GM21360 (cell line): Measurements from ENCODE around the gene HDAC6.
A peak's percentile ranks its signal among the peaks of the same experiment; 100 is the strongest.
"Not testable (repeated sequence)": the region's sequence is repeated elsewhere in the genome, so short reads cannot be mapped to it uniquely, and the experiment has no call there.

Experiments
- ATAC-seq: cut with Tn5 transposase; IDR thresholded peaks from one replicate; pipeline ENCODE4 v1.9.1; 2021; ENCODE audit warnings: mild to moderate bottlenecking, moderate library complexity; ENCODE audit not compliant: unreplicated experiment

HDAC6 gene

GRCh38 chrX:48789366-48790220 lies 12.3 kb upstream of the HDAC6 start:
- ATAC-seq, result no peak

DNA sequence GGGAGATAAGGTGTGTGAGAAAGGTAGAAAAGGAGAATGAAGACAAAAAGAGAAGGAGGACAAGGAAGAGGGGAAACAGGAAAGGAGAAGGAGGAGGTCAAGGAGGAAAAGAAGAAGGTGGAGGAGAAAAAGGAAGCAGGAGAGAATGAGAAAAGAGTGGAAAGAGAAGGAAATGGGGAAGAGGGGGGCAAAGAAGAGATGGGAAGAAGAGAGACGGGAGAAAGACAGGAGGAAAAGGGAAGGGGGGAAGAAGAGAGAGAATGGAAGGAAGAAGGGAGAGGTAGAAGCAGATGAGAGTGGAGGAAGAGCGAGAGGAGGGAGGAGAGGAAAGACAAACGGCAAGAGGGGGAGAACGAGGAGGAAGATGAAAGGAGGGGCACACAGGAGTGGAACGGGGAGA lies 11.4 kb upstream of the HDAC6 start:
- no peak for ATAC-seq

DNA sequence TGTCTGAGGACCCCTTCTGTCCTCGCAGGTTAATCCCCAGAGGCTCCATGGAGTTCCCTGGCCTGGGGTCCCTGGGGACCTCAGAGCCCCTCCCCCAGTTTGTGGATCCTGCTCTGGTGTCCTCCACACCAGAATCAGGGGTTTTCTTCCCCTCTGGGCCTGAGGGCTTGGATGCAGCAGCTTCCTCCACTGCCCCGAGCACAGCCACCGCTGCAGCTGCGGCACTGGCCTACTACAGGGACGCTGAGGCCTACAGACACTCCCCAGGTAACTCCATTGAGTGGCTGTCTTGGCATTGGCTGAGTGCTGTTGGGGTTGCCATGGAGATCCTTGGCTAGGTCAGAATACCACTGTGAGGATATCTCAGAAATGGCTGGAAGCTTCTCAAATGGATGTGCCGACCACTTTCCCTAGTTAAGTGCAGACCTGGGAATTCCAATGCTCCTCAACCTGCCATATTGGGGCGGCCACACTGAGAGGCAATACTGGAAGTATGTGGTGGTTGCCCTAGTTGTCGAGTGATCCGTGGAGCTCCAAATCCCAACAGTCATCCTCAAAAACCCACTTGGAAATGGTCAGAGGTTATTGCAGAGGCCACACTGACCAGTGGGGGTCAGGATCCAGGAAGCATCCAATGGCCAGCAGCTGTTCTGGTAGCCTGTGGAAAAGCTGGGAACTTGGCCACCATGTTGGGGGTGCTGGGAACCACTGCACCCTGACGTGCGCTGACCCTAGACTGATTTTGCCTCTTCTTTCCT lies 10.6 kb upstream of the HDAC6 start:
- no peak for ATAC-seq

GRCh38 chrX:48792219-48792618 lies 9.6 kb upstream of the HDAC6 start:
- ATAC-seq, result no peak

DNA sequence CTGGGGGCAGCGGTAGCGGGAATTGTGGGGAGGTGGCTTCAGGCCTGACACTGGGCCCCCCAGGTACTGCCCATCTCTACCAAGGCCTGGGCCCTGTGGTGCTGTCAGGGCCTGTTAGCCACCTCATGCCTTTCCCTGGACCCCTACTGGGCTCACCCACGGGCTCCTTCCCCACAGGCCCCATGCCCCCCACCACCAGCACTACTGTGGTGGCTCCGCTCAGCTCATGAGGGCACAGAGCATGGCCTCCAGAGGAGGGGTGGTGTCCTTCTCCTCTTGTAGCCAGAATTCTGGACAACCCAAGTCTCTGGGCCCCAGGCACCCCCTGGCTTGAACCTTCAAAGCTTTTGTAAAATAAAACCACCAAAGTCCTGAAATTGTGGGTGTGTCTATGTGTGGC lies 7.9 kb upstream of the HDAC6 start:
- no peak for ATAC-seq

GRCh38 chrX:48794340-48794910 lies 7.4 kb upstream of the HDAC6 start:
- no peak for ATAC-seq

DNA sequence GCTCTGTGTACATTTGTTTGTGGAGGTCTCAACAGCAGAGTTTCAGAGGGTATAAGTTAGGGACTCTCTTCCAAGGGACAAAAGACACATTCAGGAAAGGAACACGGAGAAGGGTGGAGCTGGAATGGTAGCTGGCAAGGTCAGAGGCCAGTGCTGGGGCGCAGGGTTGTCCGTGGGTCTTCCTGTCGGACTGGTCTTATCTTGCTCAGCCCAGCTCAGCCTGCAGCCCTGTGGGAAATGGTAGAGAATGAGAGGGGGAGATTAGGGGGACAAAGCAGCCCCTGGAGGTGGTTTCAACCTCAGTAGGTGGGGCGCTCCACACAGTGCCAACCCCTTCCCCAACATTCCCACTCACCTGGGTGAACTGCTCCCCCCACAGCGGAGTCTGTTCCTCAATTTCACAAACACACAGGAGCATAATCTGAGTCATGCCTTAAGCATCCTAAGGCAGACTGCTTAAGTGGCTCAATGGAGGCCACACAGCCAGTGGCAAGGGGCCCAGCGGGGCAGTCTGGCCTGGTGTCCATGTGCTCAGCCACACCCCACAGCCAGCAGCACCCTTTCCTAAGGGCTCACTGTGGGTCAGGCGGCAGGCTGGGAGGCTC lies 6.9 kb upstream of the HDAC6 start:
- ATAC-seq, result no peak

DNA sequence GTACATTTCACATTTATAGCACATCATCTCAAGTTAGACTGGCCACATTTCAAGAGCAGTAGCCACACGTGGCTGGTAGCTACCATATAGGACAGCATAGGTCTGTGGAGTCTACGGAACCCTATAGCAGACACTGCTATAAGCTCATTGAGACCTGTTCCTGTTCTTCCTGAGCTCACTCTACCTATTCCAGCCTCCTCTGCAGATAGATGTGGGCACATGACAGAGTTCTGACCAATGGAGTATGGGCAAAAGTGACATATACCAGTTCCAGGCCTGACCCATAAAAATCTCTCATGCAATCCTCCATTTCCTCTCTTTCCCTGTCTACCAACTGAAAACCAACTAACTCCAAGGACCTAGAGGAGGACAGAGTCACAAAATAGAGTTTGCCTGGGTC lies 3.5 kb upstream of the HDAC6 start:
- ATAC-seq, result no peak

GRCh38 chrX:48800574-48801279 lies 1.1 kb upstream of the HDAC6 start:
- no peak for ATAC-seq

DNA sequence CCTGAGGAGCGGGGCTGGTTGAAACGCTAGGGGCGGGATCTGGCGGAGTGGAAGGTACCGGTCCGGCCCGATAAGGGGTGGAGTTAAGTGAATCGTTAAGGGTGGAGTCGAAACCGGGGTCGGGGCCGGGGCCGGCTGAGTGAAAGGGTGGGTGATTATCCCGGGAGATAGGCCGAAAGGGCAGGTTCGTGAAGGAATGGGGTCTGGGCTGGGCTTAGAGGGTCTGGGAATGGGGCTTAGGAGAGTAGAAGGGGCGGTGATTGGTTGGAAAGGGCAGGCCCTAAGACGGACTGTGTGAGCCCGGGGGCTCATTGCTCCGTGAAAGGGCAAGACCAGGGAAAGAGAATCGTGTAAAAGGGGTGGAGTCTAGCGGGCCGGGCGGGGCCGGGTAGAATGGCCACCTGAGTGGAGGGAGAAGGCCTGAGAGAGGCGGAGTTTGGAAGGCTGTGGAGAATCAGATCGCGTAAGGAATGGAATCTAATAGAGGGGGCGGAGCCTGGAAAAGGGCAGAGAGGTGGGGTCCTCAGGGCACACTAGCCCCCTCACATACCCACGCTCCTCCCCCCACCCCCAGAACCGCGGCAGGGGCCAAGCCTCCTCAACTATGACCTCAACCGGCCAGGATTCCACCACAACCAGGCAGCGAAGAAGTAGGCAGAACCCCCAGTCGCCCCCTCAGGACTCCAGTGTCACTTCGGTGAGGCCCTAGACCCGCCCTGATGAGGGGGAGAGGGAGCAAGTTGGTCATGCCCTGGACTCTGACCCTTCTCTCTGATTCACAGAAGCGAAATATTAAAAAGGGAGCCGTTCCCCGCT lies 430 bp downstream of the HDAC6 start:
- ATAC-seq, result peak; percentile 40

DNA sequence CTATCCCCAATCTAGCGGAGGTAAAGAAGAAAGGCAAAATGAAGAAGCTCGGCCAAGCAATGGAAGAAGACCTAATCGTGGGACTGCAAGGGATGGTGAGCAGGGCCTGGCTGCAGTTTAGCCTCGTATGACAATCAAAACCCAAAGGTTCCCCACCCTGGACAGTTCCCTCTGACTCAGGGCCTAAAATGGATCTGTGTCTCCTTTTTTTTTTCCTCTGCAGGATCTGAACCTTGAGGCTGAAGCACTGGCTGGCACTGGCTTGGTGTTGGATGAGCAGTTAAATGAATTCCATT lies 986 bp downstream of the HDAC6 start:
- ATAC-seq, result no peak

- no peak for ATAC-seq
These were observed 4.2 kb downstream of the HDAC6 start for GRCh38 chrX:48806081-48806480.

- ATAC-seq, result no peak
These were observed 11.8 kb downstream of the HDAC6 start for GRCh38 chrX:48813644-48814043.

GRCh38 chrX:48814722-48815121 lies 12.9 kb downstream of the HDAC6 start:
- no peak for ATAC-seq

DNA sequence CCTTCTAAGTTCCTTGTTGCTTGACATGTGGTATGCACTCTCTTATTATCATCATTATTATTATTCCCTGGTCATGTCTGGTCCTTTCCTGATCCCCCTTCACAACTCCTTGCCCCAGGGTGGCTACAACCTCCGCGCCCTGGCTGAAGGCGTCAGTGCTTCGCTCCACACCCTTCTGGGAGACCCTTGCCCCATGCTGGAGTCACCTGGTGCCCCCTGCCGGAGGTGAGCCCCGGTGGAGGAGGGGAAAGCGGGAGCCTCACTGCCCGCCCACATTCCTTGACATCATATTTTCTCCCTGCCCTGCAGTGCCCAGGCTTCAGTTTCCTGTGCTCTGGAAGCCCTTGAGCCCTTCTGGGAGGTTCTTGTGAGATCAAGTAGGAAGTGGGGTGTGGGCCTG lies 13.4 kb downstream of the HDAC6 start:
- no peak for ATAC-seq

DNA sequence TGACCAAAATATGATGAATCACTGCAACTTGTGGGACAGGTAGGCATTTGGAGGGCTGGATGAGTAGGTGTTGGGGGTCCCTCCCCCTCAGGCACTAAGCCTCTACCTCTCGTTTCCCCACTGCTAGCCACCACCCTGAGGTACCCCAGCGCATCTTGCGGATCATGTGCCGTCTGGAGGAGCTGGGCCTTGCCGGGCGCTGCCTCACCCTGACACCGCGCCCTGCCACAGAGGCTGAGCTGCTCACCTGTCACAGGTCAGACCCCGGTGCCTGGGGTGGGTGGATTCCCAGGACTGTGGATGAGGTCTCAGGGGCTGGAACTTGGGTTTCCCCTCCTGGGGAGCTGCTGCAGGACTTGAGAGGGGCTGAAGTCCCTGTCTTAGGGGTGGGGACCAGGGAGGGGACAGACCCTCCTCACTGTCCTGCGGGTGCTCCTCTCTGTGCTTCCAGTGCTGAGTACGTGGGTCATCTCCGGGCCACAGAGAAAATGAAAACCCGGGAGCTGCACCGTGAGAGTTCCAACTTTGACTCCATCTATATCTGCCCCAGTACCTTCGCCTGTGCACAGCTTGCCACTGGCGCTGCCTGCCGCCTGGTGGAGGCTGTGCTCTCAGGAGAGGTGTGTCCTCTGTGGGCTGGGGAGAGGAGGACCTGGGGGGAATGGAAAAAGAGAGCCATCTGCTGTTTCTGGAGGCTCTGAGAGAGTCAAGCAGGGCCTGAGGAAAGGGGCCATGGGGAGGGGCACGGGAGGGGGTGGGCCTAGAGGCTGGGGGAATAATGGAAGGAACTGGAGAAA lies 14.3 kb downstream of the HDAC6 start:
- no peak for ATAC-seq

- ATAC-seq, result no peak
These were observed 16.2 kb downstream of the HDAC6 start for GRCh38 chrX:48818098-48818497.

DNA sequence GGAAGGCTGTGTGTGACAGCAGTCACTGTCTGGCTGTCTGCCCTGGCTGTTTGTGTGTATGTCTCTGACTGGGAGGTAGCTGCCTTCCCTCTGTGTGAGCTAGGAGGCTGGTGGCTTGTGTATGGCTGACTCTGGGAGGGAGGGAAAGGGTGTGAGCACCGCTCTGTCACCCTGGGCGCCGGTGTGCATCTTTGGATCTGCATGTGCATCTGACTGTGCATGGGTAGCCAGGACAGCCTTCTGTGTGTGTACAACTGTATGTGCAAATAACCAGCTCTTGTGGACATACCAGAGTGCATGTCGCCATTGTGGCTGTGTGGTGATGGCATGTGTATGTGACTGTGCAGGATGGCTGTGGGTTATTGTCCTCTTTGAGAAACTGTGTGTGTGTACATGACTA lies 17.0 kb downstream of the HDAC6 start:
- no peak for ATAC-seq

GRCh38 chrX:48819394-48819793 lies 17.5 kb downstream of the HDAC6 start:
- ATAC-seq, result not testable (repeated sequence)
